ENCODE measurements around the gene POPDC3.

GRCh38 chr6:105163183-105163582, 16.6 kb downstream of the POPDC3 start:
- TF ChIP-seq CTCF (conservative IDR thresholded peaks at IDR 0.05; ENCODE audit: low read depth, low read length), result no peak
- no peak for TF ChIP-seq EZH2 (IDR thresholded peaks at IDR 0.05; ENCODE audit: low read length, unreplicated experiment)

Data from PC-3 (cell line).